Epithelial cell of proximal tubule (primary cell): ENCODE results near the gene TIGD2. TPM values are rescaled to one million over a fixed set of nuclear protein-coding genes. Genes with fewer than 3 reads are reported as not detected.

ENCODE experiments used
- DNase-seq: peaks from one replicate; pipeline ENCODE4 v3.0.0-alpha.2; 2011; ENCODE audit warnings: low read depth
- H3K4me3 ChIP-seq: 2 replicates; pipeline ENCODE4 v1.5.1; 2011; ENCODE audit warnings: low read depth, mild to moderate bottlenecking, low read length
- total RNA-seq: library from RNA; depleted of rRNA; stranded (reverse); fragments of >200 nt; gene quantifications from 2 replicates; pipeline ENCODE4 v1.2.3, GENCODE V29; 2015
- TF ChIP-seq, protein P1 (sequence below): conservative IDR thresholded peaks from 2 replicates; pipeline ENCODE4 v1.5.1; 2012; ENCODE audit warnings: low read depth, mild to moderate bottlenecking, low read length

TIGD2 gene
- 3.2 and 6.7 TPM in 2 replicates for total RNA-seq

DNA sequence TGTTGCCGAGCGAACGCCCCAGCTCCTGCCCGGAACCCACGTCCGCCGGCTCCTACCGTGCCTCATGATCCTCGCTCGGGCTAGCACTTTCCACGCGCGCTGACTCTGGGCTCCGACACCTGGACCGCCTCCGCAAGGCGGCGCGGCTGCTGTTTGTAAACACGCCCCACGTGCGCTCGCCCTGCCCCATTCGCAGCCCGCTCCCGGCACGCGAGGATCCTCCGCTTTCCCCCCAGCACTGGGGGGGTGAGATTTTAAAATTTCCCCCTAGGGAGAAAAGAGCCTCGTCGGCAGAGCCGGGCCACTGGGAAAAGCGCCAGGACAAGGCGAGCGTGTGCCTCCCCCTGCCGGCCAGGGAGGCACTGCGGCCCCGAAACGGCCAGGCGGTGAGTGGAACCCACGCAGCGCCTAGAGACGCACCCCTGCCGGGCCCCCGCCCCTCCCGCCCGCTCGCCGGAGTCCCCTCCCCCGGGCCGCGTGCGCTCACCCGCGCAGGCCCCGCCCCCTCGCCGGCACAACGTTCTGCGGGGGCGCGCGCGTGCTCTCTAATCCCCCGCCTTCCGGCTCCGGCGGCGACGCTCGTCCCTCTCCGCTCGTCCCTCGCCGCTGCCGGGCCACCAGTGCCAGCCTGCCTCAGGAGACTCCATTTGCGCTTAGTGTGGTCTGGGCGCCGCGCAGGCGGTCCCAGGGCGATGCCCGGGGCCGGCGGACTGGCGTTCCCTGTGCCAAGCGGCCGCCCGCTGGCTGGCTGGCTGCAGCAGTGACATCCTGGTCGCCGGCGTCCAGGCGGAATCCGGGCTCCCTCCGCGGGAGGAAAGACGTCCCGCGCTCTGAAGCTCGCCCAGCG lies at the start of gene TIGD2:
TSS of gene TIGD2 (plus strand) at position 548 of the 847 bp plus-strand sequence. CDS start 1,442 bp downstream, outside the sequence.
- TF ChIP-seq, protein P1, sequence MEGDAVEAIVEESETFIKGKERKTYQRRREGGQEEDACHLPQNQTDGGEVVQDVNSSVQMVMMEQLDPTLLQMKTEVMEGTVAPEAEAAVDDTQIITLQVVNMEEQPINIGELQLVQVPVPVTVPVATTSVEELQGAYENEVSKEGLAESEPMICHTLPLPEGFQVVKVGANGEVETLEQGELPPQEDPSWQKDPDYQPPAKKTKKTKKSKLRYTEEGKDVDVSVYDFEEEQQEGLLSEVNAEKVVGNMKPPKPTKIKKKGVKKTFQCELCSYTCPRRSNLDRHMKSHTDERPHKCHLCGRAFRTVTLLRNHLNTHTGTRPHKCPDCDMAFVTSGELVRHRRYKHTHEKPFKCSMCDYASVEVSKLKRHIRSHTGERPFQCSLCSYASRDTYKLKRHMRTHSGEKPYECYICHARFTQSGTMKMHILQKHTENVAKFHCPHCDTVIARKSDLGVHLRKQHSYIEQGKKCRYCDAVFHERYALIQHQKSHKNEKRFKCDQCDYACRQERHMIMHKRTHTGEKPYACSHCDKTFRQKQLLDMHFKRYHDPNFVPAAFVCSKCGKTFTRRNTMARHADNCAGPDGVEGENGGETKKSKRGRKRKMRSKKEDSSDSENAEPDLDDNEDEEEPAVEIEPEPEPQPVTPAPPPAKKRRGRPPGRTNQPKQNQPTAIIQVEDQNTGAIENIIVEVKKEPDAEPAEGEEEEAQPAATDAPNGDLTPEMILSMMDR: peak; percentile 70
- H3K4me3 ChIP-seq: peak within 1 kb of the TSS; percentile 84
- DNase-seq: no peak

DNA sequence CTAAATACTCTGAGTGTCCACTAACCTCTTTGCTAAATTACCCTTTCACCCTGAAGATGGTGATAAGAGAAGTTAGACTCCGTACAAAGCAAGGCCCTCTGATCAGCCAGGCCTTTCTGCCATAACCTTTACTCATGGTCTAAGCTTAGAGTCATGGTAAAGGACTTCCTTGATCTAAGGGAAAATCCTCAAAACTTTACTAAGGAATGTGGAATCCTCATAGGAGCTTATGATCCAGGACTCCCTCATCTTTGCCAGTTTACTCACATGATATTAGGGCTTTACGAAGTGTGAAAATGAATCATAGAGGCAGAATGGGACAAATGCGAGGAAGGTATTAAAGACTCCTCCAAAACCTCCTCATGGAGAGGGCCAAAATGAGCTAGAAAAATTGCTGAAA lies 46.5 kb upstream of the TIGD2 start:
- H3K4me3 ChIP-seq: no peak overlapping the region
- DNase-seq: peak; percentile 86
- TF ChIP-seq, protein P1: no peak

DNA sequence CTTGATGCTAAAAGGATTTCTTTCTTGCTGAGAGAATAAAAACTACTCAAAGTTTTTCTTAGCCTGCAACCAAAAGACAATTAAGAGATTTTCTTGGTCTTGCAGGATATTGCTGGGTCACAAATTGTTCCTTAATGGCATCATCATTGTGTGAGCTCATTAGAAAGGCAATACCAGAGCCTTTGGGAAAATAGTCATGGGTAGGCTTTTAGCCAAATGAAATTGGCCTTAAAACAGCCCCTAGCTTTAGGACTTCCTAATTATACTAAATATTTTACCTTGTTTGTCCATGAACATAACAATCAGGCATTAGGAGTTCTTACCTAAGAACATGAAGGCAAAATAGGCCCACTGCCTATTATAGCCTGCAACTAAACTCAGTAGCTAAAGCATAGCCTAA lies 43.9 kb upstream of the TIGD2 start:
- H3K4me3 ChIP-seq: no peak overlapping the region
- DNase-seq: no peak

DNA sequence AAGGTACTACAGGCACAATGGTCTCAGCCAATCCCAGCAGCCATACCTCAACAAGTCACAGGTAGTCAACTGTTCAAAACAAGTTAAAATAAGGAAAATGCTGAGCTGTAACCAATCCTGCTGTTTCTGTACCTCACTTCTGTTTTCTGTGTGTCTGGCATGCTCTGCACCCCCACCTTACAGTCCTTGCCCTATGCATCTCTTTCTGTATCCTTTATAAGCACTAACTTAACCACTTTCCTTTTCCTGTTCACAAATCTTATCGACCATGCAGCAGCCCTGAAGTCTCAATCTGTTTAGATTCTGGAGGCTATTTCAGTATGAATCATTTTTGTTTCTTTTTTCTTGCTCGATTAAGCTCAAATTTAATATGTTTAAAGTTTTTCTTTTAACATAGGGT lies 41.9 kb upstream of the TIGD2 start:
- TF ChIP-seq, protein P1: no peak
- no peak overlapping the region for H3K4me3 ChIP-seq
- no peak for DNase-seq

More for the DNA sequence above, 43.9 kb upstream of the TIGD2 start:
- TF ChIP-seq, protein P1: no peak

DNA sequence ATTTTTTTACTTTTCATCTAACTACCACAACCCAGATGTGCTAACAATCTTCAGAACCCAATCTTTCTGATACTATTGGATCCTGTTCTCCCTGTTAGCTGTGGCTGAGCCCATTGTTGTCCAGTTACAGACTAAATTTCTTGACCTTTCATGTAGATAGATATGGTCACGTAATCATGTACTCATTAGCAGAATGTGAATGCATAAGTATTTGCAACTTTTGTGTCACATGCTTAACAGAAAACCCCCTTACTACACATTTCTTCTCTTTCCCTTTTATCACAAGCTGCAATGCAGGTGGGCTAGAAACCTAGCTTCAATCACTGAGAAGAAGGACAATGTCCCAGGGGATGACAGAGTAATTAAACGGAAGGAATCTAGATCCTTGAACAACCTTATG lies 41.3 kb upstream of the TIGD2 start:
- no peak for DNase-seq
- H3K4me3 ChIP-seq: no peak overlapping the region

DNA sequence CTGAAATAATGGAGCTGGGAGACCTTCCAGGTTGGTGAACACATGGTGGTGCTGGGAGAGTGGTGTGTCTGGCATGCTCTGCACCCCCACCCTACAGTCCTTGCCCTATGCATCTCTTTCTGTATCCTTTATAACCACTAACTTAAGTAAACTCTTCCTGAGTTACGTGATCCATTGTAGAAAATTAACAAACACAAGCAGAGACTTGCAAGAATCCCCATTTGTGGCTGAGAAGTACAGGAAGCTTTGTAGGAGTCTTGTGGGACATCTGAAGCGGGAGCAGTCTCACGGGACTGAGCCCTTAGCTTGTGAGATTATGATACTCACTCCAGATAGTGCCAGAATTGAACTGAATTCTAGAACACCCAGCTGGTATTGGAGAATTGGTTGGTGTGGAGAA lies 40.0 kb upstream of the TIGD2 start:
- TF ChIP-seq, protein P1: no peak
- H3K4me3 ChIP-seq: no peak overlapping the region
- DNase-seq: no peak

More for the DNA sequence above, 41.3 kb upstream of the TIGD2 start:
- TF ChIP-seq, protein P1: no peak

DNA sequence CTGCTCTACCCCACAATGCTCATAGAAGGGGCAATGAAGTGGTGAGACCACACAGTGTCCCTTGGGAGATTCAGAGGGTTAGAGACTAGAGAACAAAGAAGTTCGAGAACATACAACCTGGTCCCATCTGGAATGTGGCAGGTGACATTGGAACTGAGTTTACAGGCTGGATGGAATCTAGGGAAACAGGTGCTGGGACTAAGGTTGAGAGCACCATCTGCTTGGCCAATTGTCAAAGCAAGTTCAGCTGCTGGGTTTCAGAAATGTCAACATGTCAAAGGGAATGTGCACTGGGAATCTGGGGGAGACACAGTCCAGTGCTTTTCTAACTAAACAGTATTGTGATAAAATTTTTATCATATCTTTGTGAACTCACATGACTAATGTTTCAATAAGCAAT lies 38.4 kb upstream of the TIGD2 start:
- no peak for DNase-seq
- no peak overlapping the region for H3K4me3 ChIP-seq
- TF ChIP-seq, protein P1: no peak
